IMR-90 (cell line): ENCODE measurements around the gene ENTREP3. TPM values are rescaled to one million over a fixed set of nuclear protein-coding genes. Genes with fewer than 3 reads are reported as not detected.

Experiments
- ATAC-seq: fragments of 200-7000 bp; cut with Tn5 transposase; 2 replicates; pipeline ENCODE4 v1.9.1; 2020; ENCODE audit warnings: low read depth, mild to moderate bottlenecking, moderate library complexity
- BruUV-seq: library from RNA; stranded (reverse); fragments of 400-500 nt; replicated peaks from 2 replicates; lab custom pipeline; 2021; lab: Mats Ljungman, UMichigan
- CTCF ChIA-PET: fragments of 300-600 bp; formaldehyde crosslinking; extraction: SDS; loops from one replicate; lab custom pipeline; 2021; ENCODE audit warnings: antibody characterized with exemption; lab: Yijun Ruan, JAX
- POLR2A ChIA-PET: fragments of 300-600 bp; sonication (Branson Sonifier 250); formaldehyde crosslinking; loops from one replicate; lab custom pipeline; 2022; ENCODE audit warnings: antibody characterized with exemption; ENCODE audit not compliant: unreplicated experiment; lab: Charles Lee
- DNase-seq: peaks from one replicate; pipeline ENCODE4 v3.0.0; 2013
- H2AFZ ChIP-seq: replicated peaks from 2 replicates; pipeline ENCODE3; 2013; ENCODE audit warnings: low read length, mild to moderate bottlenecking; ENCODE audit not compliant: poor library complexity
- H2AK5ac ChIP-seq: 2 replicates; pipeline ENCODE4 v1.6.1; 2013; ENCODE audit warnings: low read depth, low read length, inconsistent platforms
- H2AK9ac ChIP-seq: replicated peaks from 2 replicates; pipeline ENCODE3; 2013; ENCODE audit warnings: mild to moderate bottlenecking, low read depth, low read length, moderate library complexity; ENCODE audit not compliant: poor library complexity
- H2BK120ac ChIP-seq: 2 replicates; pipeline ENCODE4 v1.6.1; 2013; ENCODE audit warnings: low read depth, low read length, inconsistent platforms
- H2BK15ac ChIP-seq: 3 replicates; pipeline ENCODE4 v1.6.1; 2013; ENCODE audit warnings: low read depth, low read length, inconsistent platforms
- H2BK20ac ChIP-seq: 2 replicates; pipeline ENCODE4 v1.6.1; 2013; ENCODE audit warnings: low read depth, mild to moderate bottlenecking, inconsistent platforms, low read length, moderate library complexity
- H2BK5ac ChIP-seq: 2 replicates; pipeline ENCODE4 v1.6.1; 2013; ENCODE audit warnings: mild to moderate bottlenecking, low read depth, low read length, inconsistent platforms; ENCODE audit not compliant: poor library complexity, severe bottlenecking
- H3K14ac ChIP-seq: replicated peaks from 2 replicates; pipeline ENCODE4 v1.6.1; 2013; ENCODE audit warnings: low read depth, low read length, inconsistent platforms
- H3K18ac ChIP-seq: 2 replicates; pipeline ENCODE4 v1.6.1; 2013; ENCODE audit warnings: low read depth, low read length, control low read depth
- H3K23ac ChIP-seq: 2 replicates; pipeline ENCODE4 v1.6.1; 2013; ENCODE audit warnings: low read depth, low read length, inconsistent platforms
- H3K27ac ChIP-seq: 2 replicates; pipeline ENCODE4 v1.5.1; 2013; ENCODE audit warnings: mild to moderate bottlenecking, control low read depth, low read length; ENCODE audit not compliant: insufficient read depth
- H3K27me3 ChIP-seq: 2 replicates; pipeline ENCODE4 v1.6.1; 2013; ENCODE audit warnings: low read length; ENCODE audit not compliant: control insufficient read depth, insufficient read depth
- H3K36me3 ChIP-seq: 2 replicates; pipeline ENCODE4 v1.6.1; 2013; ENCODE audit warnings: low read length, mixed read lengths; ENCODE audit not compliant: control insufficient read depth, insufficient read depth
- H3K4ac ChIP-seq: 2 replicates; pipeline ENCODE4 v1.6.1; 2013; ENCODE audit warnings: low read depth, low read length, inconsistent platforms
- H3K4me1 ChIP-seq: 2 replicates; pipeline ENCODE4 v1.6.1; 2013; ENCODE audit warnings: low read length, mixed read lengths; ENCODE audit not compliant: control insufficient read depth, insufficient read depth
- H3K4me2 ChIP-seq: 2 replicates; pipeline ENCODE4 v1.6.1; 2013; ENCODE audit warnings: low read depth, mild to moderate bottlenecking, control low read depth, low read length, moderate library complexity
- H3K4me3 ChIP-seq: 2 replicates; pipeline ENCODE4 v1.5.1; 2013; ENCODE audit warnings: low read depth, mild to moderate bottlenecking, control low read depth, low read length, moderate library complexity; ENCODE audit not compliant: insufficient read depth
- H3K56ac ChIP-seq: 2 replicates; pipeline ENCODE4 v1.6.1; 2013; ENCODE audit warnings: low read length, inconsistent platforms; ENCODE audit not compliant: insufficient read depth; ENCODE audit errors: extremely low read depth
- H3K79me1 ChIP-seq, 2 experiments: 2 replicates each; pipeline ENCODE4 v1.6.1; 2013; ENCODE audit warnings: low read length in 2 of 2, inconsistent platforms in 1 of 2, low read depth in 1 of 2
- H3K9ac ChIP-seq: 2 replicates; pipeline ENCODE4 v1.6.1; 2013; ENCODE audit warnings: low read depth, low read length, control low read depth
- H3K9me1 ChIP-seq: 2 replicates; pipeline ENCODE4 v1.6.1; 2013; ENCODE audit warnings: low read length, inconsistent platforms; ENCODE audit not compliant: insufficient read depth
- H3K9me3 ChIP-seq: 2 replicates; pipeline ENCODE4 v1.6.1; 2013; ENCODE audit warnings: low read length; ENCODE audit not compliant: control insufficient read depth, insufficient read depth
- H4K20me1 ChIP-seq: 2 replicates; pipeline ENCODE4 v1.6.1; 2013; ENCODE audit warnings: low read length, inconsistent platforms; ENCODE audit not compliant: insufficient read depth
- H4K5ac ChIP-seq: 2 replicates; pipeline ENCODE4 v1.6.1; 2013; ENCODE audit warnings: mild to moderate bottlenecking, low read depth, low read length, control low read depth
- H4K8ac ChIP-seq, 2 experiments: 2 replicates each; pipeline ENCODE4 v1.6.1; 2013; ENCODE audit warnings: low read depth in 2 of 2, low read length in 2 of 2, control low read depth in 1 of 2, inconsistent platforms in 1 of 2
- H4K91ac ChIP-seq: 2 replicates; pipeline ENCODE4 v1.6.1; 2013; ENCODE audit warnings: low read depth, low read length, inconsistent platforms; ENCODE audit not compliant: insufficient read depth
- CEBPB ChIP-seq: IDR thresholded peaks from 2 replicates; pipeline ENCODE4 v1.6.1; 2012; ENCODE audit warnings: low read depth, low read length, improper control_type of control experiment
- CHD1 ChIP-seq: IDR thresholded peaks from 2 replicates; pipeline ENCODE4 v1.6.1; 2012; ENCODE audit warnings: low read depth, low read length, improper control_type of control experiment
- CTCF ChIP-seq: conservative IDR thresholded peaks from 2 replicates; pipeline ENCODE4 v1.5.1; 2012; ENCODE audit warnings: mild to moderate bottlenecking, low read depth, low read length, improper control_type of control experiment
- FOS ChIP-seq: fragments of 150-350 bp; IDR thresholded peaks from 2 replicates; pipeline ENCODE4 v1.6.1; 2016; ENCODE audit warnings: low read depth, low read length
- MAFK ChIP-seq: IDR thresholded peaks from 2 replicates; pipeline ENCODE4 v1.6.1; 2012; ENCODE audit warnings: low read depth, low read length, improper control_type of control experiment
- MXI1 ChIP-seq: IDR thresholded peaks from 2 replicates; pipeline ENCODE4 v1.6.1; 2012; ENCODE audit warnings: low read depth, mild to moderate bottlenecking, low read length, moderate library complexity, borderline replicate concordance
- NFE2L2 ChIP-seq: fragments of 150-350 bp; IDR thresholded peaks from 2 replicates; pipeline ENCODE4 v1.6.1; 2016; ENCODE audit warnings: low read depth, mild to moderate bottlenecking, low read length
- POLR2A ChIP-seq: IDR thresholded peaks from 2 replicates; pipeline ENCODE4 v1.6.1; 2012; ENCODE audit warnings: mild to moderate bottlenecking, low read depth, low read length
- RAD21 ChIP-seq: IDR thresholded peaks from 2 replicates; pipeline ENCODE4 v1.6.1; 2012; ENCODE audit warnings: low read length, improper control_type of control experiment
- RCOR1 ChIP-seq: IDR thresholded peaks from 2 replicates; pipeline ENCODE4 v1.6.1; 2012; ENCODE audit warnings: mild to moderate bottlenecking, low read length, improper control_type of control experiment; ENCODE audit not compliant: insufficient replicate concordance
- SMC3 ChIP-seq: fragments of 150-350 bp; IDR thresholded peaks from 2 replicates; pipeline ENCODE4 v1.6.1; 2016; ENCODE audit warnings: low read depth, mild to moderate bottlenecking, antibody characterized with exemption, low read length, moderate library complexity
- WGBS, 2 experiments: methylation state at CpG; one replicate each; pipeline versions ENCODE4 v1.1.5 to v1.1.7; 2013; ENCODE audit warnings: missing lambda C conversion rate in 2 of 2; ENCODE audit not compliant: insufficient read length in 1 of 2; ENCODE audit errors: extremely low coverage in 2 of 2; 5-methylcytosine and 5-hydroxymethylcytosine counted together
- dilution Hi-C: fragments of 300-500 bp; cut with HindIII; formaldehyde crosslinking; loops from one replicate; pipeline ENCODE4 v1.14.3; 2018; ENCODE audit warnings: low sequenced_read_pairs; ENCODE audit not compliant: unreplicated experiment
- in situ Hi-C: fragments of 300-500 bp; cut with MboI; formaldehyde crosslinking; loops from 3 replicates; pipeline ENCODE4 v1.14.3; 2019; ENCODE audit warnings: low sequenced_read_pairs, inconsistent platforms, mixed read lengths
- intact Hi-C: fragments of 100-400 bp; cut with micrococcal nuclease; formaldehyde crosslinking; loops from 2 replicates; pipeline ENCODE4 v1.10.0; 2022
- polyA plus RNA-seq, 3 experiments: library from polyadenylated mRNA; depleted of rRNA; stranded (reverse); fragments of >200 nt; gene quantifications; 2 replicates each; pipeline ENCODE4 v1.2.3, GENCODE V29; 2012; ENCODE audit warnings: low replicate concordance in 1 of 3
- total RNA-seq: library from RNA; depleted of rRNA; stranded (reverse); fragments of >200 nt; gene quantifications from 2 replicates; pipeline ENCODE4 v1.2.3, GENCODE V29; 2012

Gene ENTREP3
- total and polyA plus RNA-seq, 2 of the 4 experiments (the other 2 are of a cell fraction) = 1.4 to 23.8 TPM

GRCh38 chr1:155304558-155305063 lies 49.3 kb upstream of the ENTREP3 start (continued):
- TF ChIP-seq FOS (no peak), MAFK (no peak), RCOR1 (no peak), MXI1 (no peak)

- no peak within 1 kb of the TSS for H2AK5ac ChIP-seq
- in situ Hi-C loops = no loop called here
- H4K8ac ChIP-seq = no peak within 1 kb of the TSS
- ChIA-PET POLR2A (no interaction called here), CTCF (no interaction called here)
- no peak within 1 kb of the TSS for H3K27ac ChIP-seq
- intact Hi-C loops = no loop called here
- H3K9me1 ChIP-seq = no peaks in the 10 kb centered on the region
- no peak within 1 kb of the TSS for H3K18ac ChIP-seq
- dilution Hi-C loops = no loop called here
- no TSS peak for BruUV-seq
- H2BK5ac ChIP-seq = no peak within 1 kb of the TSS
- no peaks in the 10 kb centered on the region for H3K9me3 ChIP-seq
- H3K36me3 ChIP-seq = no peaks in the 10 kb centered on the region
- H3K56ac ChIP-seq = no peak within 1 kb of the TSS
- no peak for DNase-seq
- H3K9ac ChIP-seq = no peak within 1 kb of the TSS
- no peaks in the 10 kb centered on the region for H4K20me1 ChIP-seq
- H2BK20ac ChIP-seq = no peak within 1 kb of the TSS
- no CpG with 5 or more reads among the region's 5 CpGs for WGBS, 2 experiments
- no peak within 1 kb of the TSS for H2BK120ac ChIP-seq
- H3K4me2 ChIP-seq = no peak within 1 kb of the TSS
- no peak within 1 kb of the TSS for H3K4me3 ChIP-seq
- H3K4ac ChIP-seq = no peak within 1 kb of the TSS
- H2BK15ac ChIP-seq = no peak within 1 kb of the TSS
- no peaks in the 10 kb centered on the region for H3K79me1 ChIP-seq
- TF ChIP-seq NFE2L2 (no peak), CTCF (no peak), RAD21 (no peak), POLR2A (no peak), FOS (no peak), SMC3 (no peak), RCOR1 (no peak), CHD1 (no peak), CEBPB (no peak)
- peaks cover 21% of the 10 kb centered on the region for H3K27me3 ChIP-seq
- no peak within 1 kb of the TSS for H2AFZ ChIP-seq
- no peak within 1 kb of the TSS for H4K5ac ChIP-seq
- no peak within 1 kb of the TSS for H3K14ac ChIP-seq
- no peak within 1 kb of the TSS for H3K23ac ChIP-seq
- no peak within 1 kb of the TSS for H2AK9ac ChIP-seq
- no peaks in the 10 kb centered on the region for H3K4me1 ChIP-seq
- ATAC-seq = no peak
- H4K91ac ChIP-seq = no peak within 1 kb of the TSS
Observed at GRCh38 chr1:155301342-155301841, 46.1 kb upstream of the ENTREP3 start, which contains the start of gene PKLR. Gene PKLR (minus strand): TSS chr1:155301438. CDS start chr1:155301395, 43 bp downstream.
